IMR-90 (cell line): Measurements from ENCODE around the gene MPL. TPM values are rescaled to one million over a fixed set of nuclear protein-coding genes. Genes with fewer than 3 reads are reported as not detected.

Experiments used
- ATAC-seq: fragments of 200-7000 bp; cut with Tn5 transposase; 2 replicates; pipeline ENCODE4 v1.9.1; 2020; ENCODE audit warnings: low read depth, mild to moderate bottlenecking, moderate library complexity
- BruUV-seq: library from RNA; stranded (reverse); fragments of 400-500 nt; replicated peaks from 2 replicates; lab custom pipeline; 2021; lab: Mats Ljungman, UMichigan
- CTCF ChIA-PET: fragments of 300-600 bp; formaldehyde crosslinking; extraction: SDS; loops from one replicate; lab custom pipeline; 2021; ENCODE audit warnings: antibody characterized with exemption; lab: Yijun Ruan, JAX
- POLR2A ChIA-PET: fragments of 300-600 bp; sonication (Branson Sonifier 250); formaldehyde crosslinking; loops from one replicate; lab custom pipeline; 2022; ENCODE audit warnings: antibody characterized with exemption; ENCODE audit not compliant: unreplicated experiment; lab: Charles Lee
- DNase-seq: peaks from one replicate; pipeline ENCODE4 v3.0.0; 2013
- H2AFZ ChIP-seq: replicated peaks from 2 replicates; pipeline ENCODE3; 2013; ENCODE audit warnings: low read length, mild to moderate bottlenecking; ENCODE audit not compliant: poor library complexity
- H2AK5ac ChIP-seq: 2 replicates; pipeline ENCODE4 v1.6.1; 2013; ENCODE audit warnings: low read depth, low read length, inconsistent platforms
- H2AK9ac ChIP-seq: replicated peaks from 2 replicates; pipeline ENCODE3; 2013; ENCODE audit warnings: mild to moderate bottlenecking, low read depth, low read length, moderate library complexity; ENCODE audit not compliant: poor library complexity
- H2BK120ac ChIP-seq: 2 replicates; pipeline ENCODE4 v1.6.1; 2013; ENCODE audit warnings: low read depth, low read length, inconsistent platforms
- H2BK15ac ChIP-seq: 3 replicates; pipeline ENCODE4 v1.6.1; 2013; ENCODE audit warnings: low read depth, low read length, inconsistent platforms
- H2BK20ac ChIP-seq: 2 replicates; pipeline ENCODE4 v1.6.1; 2013; ENCODE audit warnings: low read depth, mild to moderate bottlenecking, inconsistent platforms, low read length, moderate library complexity
- H2BK5ac ChIP-seq: 2 replicates; pipeline ENCODE4 v1.6.1; 2013; ENCODE audit warnings: mild to moderate bottlenecking, low read depth, low read length, inconsistent platforms; ENCODE audit not compliant: poor library complexity, severe bottlenecking
- H3K14ac ChIP-seq: replicated peaks from 2 replicates; pipeline ENCODE4 v1.6.1; 2013; ENCODE audit warnings: low read depth, low read length, inconsistent platforms
- H3K18ac ChIP-seq: 2 replicates; pipeline ENCODE4 v1.6.1; 2013; ENCODE audit warnings: low read depth, low read length, control low read depth
- H3K23ac ChIP-seq: 2 replicates; pipeline ENCODE4 v1.6.1; 2013; ENCODE audit warnings: low read depth, low read length, inconsistent platforms
- H3K27ac ChIP-seq: 2 replicates; pipeline ENCODE4 v1.5.1; 2013; ENCODE audit warnings: mild to moderate bottlenecking, control low read depth, low read length; ENCODE audit not compliant: insufficient read depth
- H3K27me3 ChIP-seq: 2 replicates; pipeline ENCODE4 v1.6.1; 2013; ENCODE audit warnings: low read length; ENCODE audit not compliant: control insufficient read depth, insufficient read depth
- H3K36me3 ChIP-seq: 2 replicates; pipeline ENCODE4 v1.6.1; 2013; ENCODE audit warnings: low read length, mixed read lengths; ENCODE audit not compliant: control insufficient read depth, insufficient read depth
- H3K4ac ChIP-seq: 2 replicates; pipeline ENCODE4 v1.6.1; 2013; ENCODE audit warnings: low read depth, low read length, inconsistent platforms
- H3K4me1 ChIP-seq: 2 replicates; pipeline ENCODE4 v1.6.1; 2013; ENCODE audit warnings: low read length, mixed read lengths; ENCODE audit not compliant: control insufficient read depth, insufficient read depth
- H3K4me2 ChIP-seq: 2 replicates; pipeline ENCODE4 v1.6.1; 2013; ENCODE audit warnings: low read depth, mild to moderate bottlenecking, control low read depth, low read length, moderate library complexity
- H3K4me3 ChIP-seq: 2 replicates; pipeline ENCODE4 v1.5.1; 2013; ENCODE audit warnings: low read depth, mild to moderate bottlenecking, control low read depth, low read length, moderate library complexity; ENCODE audit not compliant: insufficient read depth
- H3K56ac ChIP-seq: 2 replicates; pipeline ENCODE4 v1.6.1; 2013; ENCODE audit warnings: low read length, inconsistent platforms; ENCODE audit not compliant: insufficient read depth; ENCODE audit errors: extremely low read depth
- H3K79me1 ChIP-seq, 2 experiments: 2 replicates each; pipeline ENCODE4 v1.6.1; 2013; ENCODE audit warnings: low read length in 2 of 2, inconsistent platforms in 1 of 2, low read depth in 1 of 2
- H3K9ac ChIP-seq: 2 replicates; pipeline ENCODE4 v1.6.1; 2013; ENCODE audit warnings: low read depth, low read length, control low read depth
- H3K9me1 ChIP-seq: 2 replicates; pipeline ENCODE4 v1.6.1; 2013; ENCODE audit warnings: low read length, inconsistent platforms; ENCODE audit not compliant: insufficient read depth
- H3K9me3 ChIP-seq: 2 replicates; pipeline ENCODE4 v1.6.1; 2013; ENCODE audit warnings: low read length; ENCODE audit not compliant: control insufficient read depth, insufficient read depth
- H4K20me1 ChIP-seq: 2 replicates; pipeline ENCODE4 v1.6.1; 2013; ENCODE audit warnings: low read length, inconsistent platforms; ENCODE audit not compliant: insufficient read depth
- H4K5ac ChIP-seq: 2 replicates; pipeline ENCODE4 v1.6.1; 2013; ENCODE audit warnings: mild to moderate bottlenecking, low read depth, low read length, control low read depth
- H4K8ac ChIP-seq, 2 experiments: 2 replicates each; pipeline ENCODE4 v1.6.1; 2013; ENCODE audit warnings: low read depth in 2 of 2, low read length in 2 of 2, control low read depth in 1 of 2, inconsistent platforms in 1 of 2
- H4K91ac ChIP-seq: 2 replicates; pipeline ENCODE4 v1.6.1; 2013; ENCODE audit warnings: low read depth, low read length, inconsistent platforms; ENCODE audit not compliant: insufficient read depth
- CEBPB ChIP-seq: IDR thresholded peaks from 2 replicates; pipeline ENCODE4 v1.6.1; 2012; ENCODE audit warnings: low read depth, low read length, improper control_type of control experiment
- FOS ChIP-seq: fragments of 150-350 bp; IDR thresholded peaks from 2 replicates; pipeline ENCODE4 v1.6.1; 2016; ENCODE audit warnings: low read depth, low read length
- MAFK ChIP-seq: IDR thresholded peaks from 2 replicates; pipeline ENCODE4 v1.6.1; 2012; ENCODE audit warnings: low read depth, low read length, improper control_type of control experiment
- NFE2L2 ChIP-seq: fragments of 150-350 bp; IDR thresholded peaks from 2 replicates; pipeline ENCODE4 v1.6.1; 2016; ENCODE audit warnings: low read depth, mild to moderate bottlenecking, low read length
- RAD21 ChIP-seq: IDR thresholded peaks from 2 replicates; pipeline ENCODE4 v1.6.1; 2012; ENCODE audit warnings: low read length, improper control_type of control experiment
- RCOR1 ChIP-seq: IDR thresholded peaks from 2 replicates; pipeline ENCODE4 v1.6.1; 2012; ENCODE audit warnings: mild to moderate bottlenecking, low read length, improper control_type of control experiment; ENCODE audit not compliant: insufficient replicate concordance
- RFX5 ChIP-seq: IDR thresholded peaks from 2 replicates; pipeline ENCODE4 v1.8.0; 2012; ENCODE audit warnings: low read depth, mild to moderate bottlenecking, low read length, moderate library complexity
- WGBS, 2 experiments: methylation state at CpG; one replicate each; pipeline versions ENCODE4 v1.1.5 to v1.1.7; 2013; ENCODE audit warnings: missing lambda C conversion rate in 2 of 2; ENCODE audit not compliant: insufficient read length in 1 of 2; ENCODE audit errors: extremely low coverage in 2 of 2; 5-methylcytosine and 5-hydroxymethylcytosine counted together
- dilution Hi-C: fragments of 300-500 bp; cut with HindIII; formaldehyde crosslinking; loops from one replicate; pipeline ENCODE4 v1.14.3; 2018; ENCODE audit warnings: low sequenced_read_pairs; ENCODE audit not compliant: unreplicated experiment
- in situ Hi-C: fragments of 300-500 bp; cut with MboI; formaldehyde crosslinking; loops from 3 replicates; pipeline ENCODE4 v1.14.3; 2019; ENCODE audit warnings: low sequenced_read_pairs, inconsistent platforms, mixed read lengths
- intact Hi-C: fragments of 100-400 bp; cut with micrococcal nuclease; formaldehyde crosslinking; loops from 2 replicates; pipeline ENCODE4 v1.10.0; 2022
- polyA plus RNA-seq, 3 experiments: library from polyadenylated mRNA; depleted of rRNA; stranded (reverse); fragments of >200 nt; gene quantifications; 2 replicates each; pipeline ENCODE4 v1.2.3, GENCODE V29; 2012; ENCODE audit warnings: low replicate concordance in 1 of 3
- total RNA-seq: library from RNA; depleted of rRNA; stranded (reverse); fragments of >200 nt; gene quantifications from 2 replicates; pipeline ENCODE4 v1.2.3, GENCODE V29; 2012

The MPL gene
- total and polyA plus RNA-seq, 2 of the 4 experiments (the other 2 are of a cell fraction), result 0.12 TPM; not detected in 1

GRCh38 chr1:43339584-43340232, 2.1 kb downstream of the MPL start:
- Histone ChIP-seq H3K9me3 (no peaks in the 10 kb centered on the region), H3K4ac (no peak overlapping the region), H2BK20ac (no peak overlapping the region), H3K9ac (no peak overlapping the region), H2AK5ac (no peak overlapping the region), H4K20me1 (no peaks in the 10 kb centered on the region), H4K5ac (no peak overlapping the region), H3K27me3 (peaks cover 12% of the 10 kb centered on the region), H3K9me1 (0 out of 2 replicates have a peak, but pooled peaks cover 2% of the 10 kb centered on the region), H2BK5ac (no peak overlapping the region), H3K56ac (no peak overlapping the region), H2BK120ac (no peak overlapping the region), H4K8ac (no peak overlapping the region), H2AFZ (no peak overlapping the region), H3K4me2 (no peak overlapping the region), H3K18ac (no peak overlapping the region), H2BK15ac (no peak overlapping the region), H4K91ac (no peak overlapping the region), H3K14ac (no peak overlapping the region), H2AK9ac (no peak overlapping the region), H3K4me3 (no peak overlapping the region), H3K79me1 (no peaks in the 10 kb centered on the region), H3K36me3 (no peaks in the 10 kb centered on the region), H3K27ac (no peak overlapping the region), H3K4me1 (peaks cover 2% of the 10 kb centered on the region; the same call in 1 of the 2 replicates), H3K23ac (no peak overlapping the region)
- no TSS peak for BruUV-seq
- in situ Hi-C loops, result loop anchor here (5.0 kb wide), 1 partner anchor 32 kb away; no protein-coding TSS in a partner anchor
- ChIA-PET CTCF (no interaction called here), POLR2A (no interaction called here)
- dilution Hi-C loops, result no loop called here
- no peak for TF ChIP-seq NFE2L2
- TF ChIP-seq RCOR1, result no peak
- TF ChIP-seq FOS, result no peak
- TF ChIP-seq MAFK, result no peak
- peak; percentile 31; the same call in 1 of the 2 replicates for TF ChIP-seq CEBPB
- TF ChIP-seq RAD21, result no peak
- TF ChIP-seq RFX5, result no peak
- ATAC-seq, result no peak
- no peak for DNase-seq
- intact Hi-C loops, result no loop called here
- 100% methylated on average over 2 of the region's 6 CpGs; no CpG with 5 or more reads in 1 of the 2 experiments for WGBS, 2 experiments
